ENCODE measurements around the gene BRD7. TPM values are rescaled to one million over a fixed set of nuclear protein-coding genes. Genes with fewer than 3 reads are reported as not detected.

The BRD7 gene
- total and polyA plus RNA-seq, 4 donors: 55.2 to 105 (median 92.9) TPM

DNA sequence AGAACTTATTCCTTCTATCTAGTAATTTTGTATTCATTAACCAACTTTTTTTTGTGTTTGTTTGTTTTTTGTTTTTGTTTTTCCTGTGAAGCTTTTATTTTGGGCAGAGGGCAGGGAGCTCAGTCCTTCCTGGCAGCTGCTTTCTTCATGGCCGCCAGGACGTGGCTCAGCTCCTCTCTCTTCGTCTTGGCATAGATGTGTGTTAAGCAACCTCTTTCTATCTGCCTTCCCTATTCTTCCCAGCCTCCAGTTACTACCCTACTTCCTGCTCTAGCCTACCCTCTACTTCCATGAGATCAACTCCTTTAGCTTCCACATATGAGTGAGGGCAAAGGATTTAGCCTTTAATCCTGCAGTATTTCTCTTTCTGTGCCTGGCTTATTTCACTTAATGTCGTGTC is 8.2 kb upstream of the BRD7 start:
- WGBS (ENCODE audit: insufficient coverage): 79% methylated on average over 3 of the region's 4 CpGs
- Histone ChIP-seq H3K9me3 (ENCODE audit: control insufficient read depth, insufficient read depth, low read length) (no peaks in the 10 kb centered on the region), H3K4me1 (ENCODE audit: control insufficient read depth, insufficient read depth, low read length) (peaks cover 13% of the 10 kb centered on the region), H3K27me3 (ENCODE audit: control insufficient read depth, insufficient read depth, low read length) (no peaks in the 10 kb centered on the region), H3K36me3 (ENCODE audit: control insufficient read depth, insufficient read depth, low read length) (no peaks in the 10 kb centered on the region), H3K27ac (ENCODE audit: low read depth, low read length) (no peak overlapping the region), H3K4me3 (ENCODE audit: low read depth, low read length) (no peak overlapping the region)
- no peak for DNase-seq (ENCODE audit: low read depth in 4 of 6, low spot score in 6 of 6)

DNA sequence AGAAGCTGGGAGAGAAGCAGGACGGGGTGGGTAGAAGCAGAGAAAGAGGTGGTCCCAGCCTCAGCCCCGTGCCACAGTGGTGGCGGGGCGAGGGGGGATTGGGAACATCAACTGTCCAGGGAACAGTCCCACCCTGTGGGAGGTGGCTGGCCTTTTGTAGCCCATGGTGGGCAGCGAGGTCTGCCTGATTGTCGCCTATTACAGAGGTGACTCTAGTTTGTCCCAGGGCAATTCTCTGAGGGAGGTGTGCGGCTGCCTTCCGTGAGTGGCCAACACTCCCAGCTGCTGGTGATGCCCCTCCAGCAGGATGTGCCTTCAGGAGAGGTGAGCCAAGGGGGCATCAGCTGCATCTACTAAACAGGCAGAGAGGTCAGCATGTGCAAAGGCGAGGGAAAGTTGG is 5.0 kb upstream of the BRD7 start:
- no peak for DNase-seq (ENCODE audit: low read depth in 4 of 6, low spot score in 6 of 6)
- Histone ChIP-seq H3K36me3 (ENCODE audit: control insufficient read depth, insufficient read depth, low read length) (no peaks in the 10 kb centered on the region), H3K27ac (ENCODE audit: low read depth, low read length) (no peak overlapping the region), H3K9me3 (ENCODE audit: control insufficient read depth, insufficient read depth, low read length) (no peaks in the 10 kb centered on the region), H3K4me1 (ENCODE audit: control insufficient read depth, insufficient read depth, low read length) (peaks cover 14% of the 10 kb centered on the region), H3K4me3 (ENCODE audit: low read depth, low read length) (no peak overlapping the region), H3K27me3 (ENCODE audit: control insufficient read depth, insufficient read depth, low read length) (no peaks in the 10 kb centered on the region)
- 95% methylated on average over 9 of the region's 9 CpGs for whole genome bisulfite sequencing (ENCODE audit: insufficient coverage)

DNA sequence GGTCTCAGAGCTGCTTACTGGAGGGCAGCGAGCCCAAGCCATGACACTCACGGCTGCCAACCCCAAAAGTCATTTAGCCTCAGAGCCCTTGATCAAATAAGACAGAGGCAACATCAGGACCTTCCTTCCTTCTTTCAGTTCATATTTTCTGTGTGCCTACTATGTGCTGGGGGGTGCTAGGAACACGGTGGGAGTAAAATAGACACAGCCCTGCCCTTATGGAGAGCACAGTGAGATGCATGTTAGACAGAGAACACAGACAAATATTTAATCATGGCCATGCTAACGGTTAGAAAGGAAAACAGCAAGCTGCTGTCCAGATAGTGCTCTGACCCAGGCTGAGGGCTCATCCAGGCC is 4.5 kb upstream of the BRD7 start:
- peaks cover 14% of the 10 kb centered on the region for H3K4me1 ChIP-seq (ENCODE audit: control insufficient read depth, insufficient read depth, low read length)
- no peaks in the 10 kb centered on the region for H3K27me3 ChIP-seq (ENCODE audit: control insufficient read depth, insufficient read depth, low read length)
- H3K36me3 ChIP-seq (ENCODE audit: control insufficient read depth, insufficient read depth, low read length): no peaks in the 10 kb centered on the region
- H3K27ac ChIP-seq (ENCODE audit: low read depth, low read length): no peak overlapping the region
- no peak for DNase-seq (ENCODE audit: low read depth in 4 of 6, low spot score in 6 of 6)
- WGBS (ENCODE audit: insufficient coverage): no CpG with 5 or more reads among the region's 4 CpGs
- H3K4me3 ChIP-seq (ENCODE audit: low read depth, low read length): no peak overlapping the region
- H3K9me3 ChIP-seq (ENCODE audit: control insufficient read depth, insufficient read depth, low read length): no peaks in the 10 kb centered on the region

DNA sequence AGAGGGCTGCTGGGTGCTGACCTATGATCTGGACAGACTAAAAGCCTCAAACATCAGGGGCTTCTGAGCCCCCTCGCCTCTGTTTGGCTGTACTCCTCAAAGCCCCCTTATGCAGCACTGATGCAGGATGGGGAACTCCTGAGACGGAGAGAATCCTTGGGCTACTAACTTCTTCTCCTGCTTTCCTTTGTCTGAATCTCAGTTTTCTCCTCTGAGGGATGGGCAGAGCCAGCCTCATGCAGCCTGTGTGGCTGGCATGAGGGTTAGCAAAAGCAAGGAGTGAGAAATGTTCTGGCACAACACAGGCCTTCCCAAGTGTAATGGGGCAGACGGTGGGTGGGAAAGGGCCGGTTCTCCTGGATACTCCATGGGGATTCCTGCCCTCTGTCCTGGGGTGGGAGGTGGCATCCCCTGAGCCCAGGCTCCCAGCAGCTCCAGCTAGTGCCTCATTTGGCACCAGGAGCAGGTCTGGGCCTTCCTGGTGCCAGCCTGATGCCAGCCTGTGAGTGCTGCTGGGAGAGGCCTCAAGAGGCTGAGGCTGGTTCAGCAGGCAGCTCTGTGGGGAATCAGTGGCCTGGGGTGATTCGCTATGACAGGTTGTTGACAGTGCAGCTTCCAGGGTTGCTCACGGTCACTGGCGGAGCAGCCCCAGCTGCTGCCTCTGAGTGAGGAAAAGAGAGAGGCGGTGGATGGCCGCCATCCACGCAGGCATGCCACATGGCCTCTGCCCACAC is 4.0 kb upstream of the BRD7 start:
- Histone ChIP-seq H3K36me3 (ENCODE audit: control insufficient read depth, insufficient read depth, low read length) (no peaks in the 10 kb centered on the region), H3K9me3 (ENCODE audit: control insufficient read depth, insufficient read depth, low read length) (no peaks in the 10 kb centered on the region), H3K4me1 (ENCODE audit: control insufficient read depth, insufficient read depth, low read length) (peaks cover 14% of the 10 kb centered on the region), H3K4me3 (ENCODE audit: low read depth, low read length) (no peak overlapping the region), H3K27me3 (ENCODE audit: control insufficient read depth, insufficient read depth, low read length) (no peaks in the 10 kb centered on the region), H3K27ac (ENCODE audit: low read depth, low read length) (peak overlapping the region; percentile 33)
- 73% methylated on average over 7 of the region's 10 CpGs for WGBS (ENCODE audit: insufficient coverage)
- peak in 2 of 6 donors; percentile 43 to 47 for DNase-seq (ENCODE audit: low read depth in 4 of 6, low spot score in 6 of 6)

DNA sequence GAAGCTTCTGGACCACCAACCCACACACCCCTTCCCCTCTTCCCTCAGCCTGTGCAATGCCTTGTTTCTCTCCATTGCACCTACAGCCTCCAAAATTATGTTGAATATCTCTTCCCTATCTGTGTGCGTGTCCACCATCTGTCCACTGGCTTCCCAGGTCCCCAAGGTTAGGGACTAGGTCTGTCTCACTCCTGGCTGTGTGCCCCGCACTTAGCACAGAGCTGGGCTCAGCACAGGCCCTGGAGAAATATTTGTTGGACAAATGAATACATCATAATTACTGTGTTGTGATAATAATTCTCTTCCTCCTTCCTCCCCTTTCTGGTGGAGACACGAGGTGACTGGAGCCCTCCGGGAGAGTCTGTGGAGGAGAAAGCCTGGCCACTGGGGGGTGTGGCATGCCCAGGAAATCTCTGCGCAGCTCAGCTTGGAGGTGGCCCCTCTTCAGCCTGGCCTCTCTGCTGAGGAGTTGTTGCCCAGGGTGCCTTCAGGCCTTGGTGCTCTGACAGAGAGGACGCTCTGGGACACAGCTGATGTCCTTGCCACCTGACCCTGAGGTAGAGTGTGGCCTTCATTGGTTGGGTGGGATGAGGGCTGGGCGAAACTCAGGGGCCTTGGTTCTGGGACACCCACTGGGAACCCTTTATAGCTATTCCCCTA is 3.3 kb upstream of the BRD7 start:
- Histone ChIP-seq H3K4me1 (ENCODE audit: control insufficient read depth, insufficient read depth, low read length) (peaks cover 18% of the 10 kb centered on the region), H3K36me3 (ENCODE audit: control insufficient read depth, insufficient read depth, low read length) (no peaks in the 10 kb centered on the region), H3K9me3 (ENCODE audit: control insufficient read depth, insufficient read depth, low read length) (no peaks in the 10 kb centered on the region), H3K27me3 (ENCODE audit: control insufficient read depth, insufficient read depth, low read length) (no peaks in the 10 kb centered on the region), H3K4me3 (ENCODE audit: low read depth, low read length) (no peak overlapping the region), H3K27ac (ENCODE audit: low read depth, low read length) (peak overlapping the region; percentile 15)
- DNase-seq (ENCODE audit: low read depth in 4 of 6, low spot score in 6 of 6): peak in 3 of 6 donors; percentile 40 to 81 (median 73)
- WGBS (ENCODE audit: insufficient coverage): 34% methylated on average over 2 of the region's 7 CpGs

DNA sequence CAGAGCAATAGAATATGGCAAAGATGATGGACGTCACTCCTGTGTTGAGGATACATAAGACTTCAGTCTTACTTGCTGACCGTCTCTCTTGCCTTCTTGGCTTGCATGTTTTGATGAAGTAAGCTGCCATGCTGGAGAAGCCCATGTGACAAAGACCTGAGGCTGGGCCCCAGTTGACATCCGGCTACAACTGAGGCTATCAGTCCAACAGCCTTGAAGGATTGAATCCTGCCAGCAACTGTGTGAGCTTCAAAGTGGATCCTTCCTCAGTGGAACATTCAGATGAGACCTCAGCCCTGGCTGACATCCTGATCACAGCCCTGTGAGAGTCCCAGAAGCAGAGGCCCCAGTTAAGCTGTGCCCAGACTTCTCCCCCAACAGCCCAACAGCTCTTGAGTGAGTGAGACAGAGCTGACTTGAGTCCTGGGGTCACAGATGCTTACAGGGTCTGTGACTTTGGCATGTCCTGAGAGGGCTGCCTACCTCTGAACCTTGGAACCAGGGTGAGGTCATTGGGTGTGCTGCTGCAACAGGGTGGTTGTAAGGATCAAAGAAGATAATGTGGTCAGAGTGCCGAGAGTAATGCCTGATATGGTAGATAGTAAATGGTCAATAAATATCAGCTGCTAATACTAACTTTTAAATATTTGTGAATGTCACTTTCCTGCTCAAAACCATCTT is 2.4 kb upstream of the BRD7 start:
- H3K4me3 ChIP-seq (ENCODE audit: low read depth, low read length): no peak overlapping the region
- WGBS (ENCODE audit: insufficient coverage): 94% methylated on average over 2 of the region's 4 CpGs
- H3K27me3 ChIP-seq (ENCODE audit: control insufficient read depth, insufficient read depth, low read length): no peaks in the 10 kb centered on the region
- no peak overlapping the region for H3K27ac ChIP-seq (ENCODE audit: low read depth, low read length)
- H3K4me1 ChIP-seq (ENCODE audit: control insufficient read depth, insufficient read depth, low read length): peaks cover 18% of the 10 kb centered on the region
- no peaks in the 10 kb centered on the region for H3K36me3 ChIP-seq (ENCODE audit: control insufficient read depth, insufficient read depth, low read length)
- no peak for DNase-seq (ENCODE audit: low read depth in 4 of 6, low spot score in 6 of 6)
- H3K9me3 ChIP-seq (ENCODE audit: control insufficient read depth, insufficient read depth, low read length): no peaks in the 10 kb centered on the region

DNA sequence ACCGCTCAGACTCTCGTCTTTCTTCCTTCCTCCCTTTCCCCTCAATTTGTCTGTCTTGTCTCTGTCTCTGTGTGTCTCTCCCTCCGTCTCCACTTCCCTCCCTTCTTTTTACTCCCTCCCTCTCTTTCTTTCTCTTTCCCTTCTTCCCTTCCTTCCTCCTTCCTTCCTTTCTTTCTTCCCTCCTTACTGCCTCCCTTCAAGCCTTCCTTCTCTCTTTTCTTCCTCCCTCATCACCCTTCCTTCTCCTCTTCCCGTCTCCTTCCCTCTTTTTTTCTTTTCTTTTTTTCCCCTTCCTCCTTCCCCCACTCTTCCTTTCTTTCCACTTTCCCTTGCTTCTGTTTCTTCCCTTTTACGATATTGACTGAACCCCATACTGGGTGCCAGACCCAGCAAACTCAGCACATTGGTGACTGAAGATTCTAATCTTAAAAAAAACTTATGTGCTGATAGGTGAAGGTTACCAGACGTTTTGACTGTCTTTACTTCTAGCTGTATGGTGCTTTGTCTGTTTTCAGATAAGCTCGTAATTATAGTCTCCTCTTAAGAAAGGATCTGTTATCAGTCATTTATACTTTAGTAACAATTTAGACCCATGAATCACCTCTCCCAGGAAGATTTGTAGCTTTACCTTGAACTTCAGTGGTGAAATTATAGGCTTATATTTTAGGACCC is 481 bp upstream of the BRD7 start:
- H3K27ac ChIP-seq (ENCODE audit: low read depth, low read length): no peak overlapping the region
- WGBS (ENCODE audit: insufficient coverage): 8% methylated on average over 4 of the region's 7 CpGs

DNA sequence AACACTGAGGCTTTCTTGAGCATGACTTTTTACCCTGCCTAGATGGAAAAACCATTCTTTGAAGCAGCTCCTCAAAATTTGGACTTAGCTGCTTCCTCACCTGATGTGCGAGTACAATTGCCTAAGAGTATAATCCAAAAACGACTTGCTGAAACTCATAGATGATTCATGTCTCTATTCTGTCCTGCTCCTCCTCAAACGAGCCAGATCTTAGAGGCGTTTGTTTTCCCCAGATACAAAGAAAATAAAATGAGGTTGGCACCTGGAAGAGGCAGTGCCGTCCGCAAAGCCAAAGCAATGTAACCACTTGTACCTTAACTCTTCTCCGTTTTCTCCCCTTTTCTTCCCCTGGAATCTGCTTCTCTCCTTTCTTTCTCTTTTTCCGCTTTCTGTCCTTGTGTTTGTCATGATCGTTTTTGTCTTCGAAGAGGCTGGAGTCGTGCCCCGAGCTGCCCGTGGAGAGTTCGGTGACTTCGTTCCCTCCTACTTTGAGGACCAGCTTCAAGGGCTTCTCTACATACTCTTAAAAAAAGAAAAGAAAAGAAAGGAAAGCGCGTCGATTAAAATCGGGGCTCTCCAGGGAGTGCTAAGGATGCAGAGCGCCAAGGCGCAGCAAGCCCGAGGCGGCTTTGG is 895 bp downstream of the BRD7 start:
- 7% methylated on average over 13 of the region's 23 CpGs for WGBS (ENCODE audit: insufficient coverage)
- no peaks in the 10 kb centered on the region for H3K9me3 ChIP-seq (ENCODE audit: control insufficient read depth, insufficient read depth, low read length)
- H3K27ac ChIP-seq (ENCODE audit: low read depth, low read length): no peak overlapping the region
- H3K4me3 ChIP-seq (ENCODE audit: low read depth, low read length): peak overlapping the region; percentile 48
- no peak for DNase-seq (ENCODE audit: low read depth in 4 of 6, low spot score in 6 of 6)
- peaks cover 14% of the 10 kb centered on the region for H3K4me1 ChIP-seq (ENCODE audit: control insufficient read depth, insufficient read depth, low read length)
- H3K27me3 ChIP-seq (ENCODE audit: control insufficient read depth, insufficient read depth, low read length): no peaks in the 10 kb centered on the region
- H3K36me3 ChIP-seq (ENCODE audit: control insufficient read depth, insufficient read depth, low read length): peaks cover 6% of the 10 kb centered on the region

More for the DNA sequence above, 481 bp upstream of the BRD7 start:
- no peak for DNase-seq (ENCODE audit: low read depth in 4 of 6, low spot score in 6 of 6)
- Histone ChIP-seq H3K27me3 (ENCODE audit: control insufficient read depth, insufficient read depth, low read length) (no peaks in the 10 kb centered on the region), H3K9me3 (ENCODE audit: control insufficient read depth, insufficient read depth, low read length) (no peaks in the 10 kb centered on the region), H3K4me3 (ENCODE audit: low read depth, low read length) (peak overlapping the region; percentile 32), H3K4me1 (ENCODE audit: control insufficient read depth, insufficient read depth, low read length) (peaks cover 18% of the 10 kb centered on the region), H3K36me3 (ENCODE audit: control insufficient read depth, insufficient read depth, low read length) (no peaks in the 10 kb centered on the region)
